ENCODE results near the gene PDF.
"Not testable (repeated sequence)": the region's sequence is repeated elsewhere in the genome, so short reads cannot be mapped to it uniquely, and the experiment has no call there.

The PDF gene

DNA sequence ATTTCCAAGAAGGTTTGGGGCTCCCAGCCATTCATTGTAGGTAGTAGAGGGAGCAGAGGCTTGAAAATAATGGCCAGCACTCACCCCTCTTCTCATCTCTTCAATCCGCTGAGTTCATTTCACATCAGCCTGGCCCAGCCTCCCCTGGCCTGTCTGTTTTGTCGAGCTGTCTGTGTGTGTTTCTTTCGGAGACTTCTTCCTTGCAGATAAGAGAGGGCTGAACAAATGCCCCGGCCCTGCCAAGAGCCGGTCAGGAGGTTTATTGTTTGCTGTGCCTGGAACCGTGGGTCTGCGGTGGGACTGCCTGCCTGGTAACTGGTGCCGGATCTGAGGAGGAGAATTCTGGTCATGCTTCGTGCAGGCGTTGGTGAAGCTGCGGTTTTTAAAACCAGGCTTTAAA is 15.9 kb downstream of the PDF start:
- DNase-seq, result no peak

DNA sequence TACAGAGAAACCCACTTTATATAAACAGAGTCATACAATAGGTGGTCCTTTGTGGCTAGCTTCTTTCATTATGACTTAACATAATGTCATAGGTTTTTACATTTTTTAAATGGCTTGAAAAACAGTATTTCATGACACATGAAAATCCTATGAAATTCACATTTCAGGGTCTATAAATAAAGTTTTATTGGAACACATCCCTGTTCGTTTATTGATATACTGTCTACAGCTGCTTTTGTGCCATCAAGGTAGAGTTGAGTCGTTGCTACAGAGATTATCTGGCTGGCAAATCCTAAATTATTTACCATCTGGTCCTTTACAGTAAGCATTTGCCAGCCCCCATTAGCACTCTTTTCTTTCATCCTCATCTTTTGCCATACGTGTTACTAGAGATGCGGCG is 16.9 kb downstream of the PDF start:
- DNase-seq, result no peak

DNA sequence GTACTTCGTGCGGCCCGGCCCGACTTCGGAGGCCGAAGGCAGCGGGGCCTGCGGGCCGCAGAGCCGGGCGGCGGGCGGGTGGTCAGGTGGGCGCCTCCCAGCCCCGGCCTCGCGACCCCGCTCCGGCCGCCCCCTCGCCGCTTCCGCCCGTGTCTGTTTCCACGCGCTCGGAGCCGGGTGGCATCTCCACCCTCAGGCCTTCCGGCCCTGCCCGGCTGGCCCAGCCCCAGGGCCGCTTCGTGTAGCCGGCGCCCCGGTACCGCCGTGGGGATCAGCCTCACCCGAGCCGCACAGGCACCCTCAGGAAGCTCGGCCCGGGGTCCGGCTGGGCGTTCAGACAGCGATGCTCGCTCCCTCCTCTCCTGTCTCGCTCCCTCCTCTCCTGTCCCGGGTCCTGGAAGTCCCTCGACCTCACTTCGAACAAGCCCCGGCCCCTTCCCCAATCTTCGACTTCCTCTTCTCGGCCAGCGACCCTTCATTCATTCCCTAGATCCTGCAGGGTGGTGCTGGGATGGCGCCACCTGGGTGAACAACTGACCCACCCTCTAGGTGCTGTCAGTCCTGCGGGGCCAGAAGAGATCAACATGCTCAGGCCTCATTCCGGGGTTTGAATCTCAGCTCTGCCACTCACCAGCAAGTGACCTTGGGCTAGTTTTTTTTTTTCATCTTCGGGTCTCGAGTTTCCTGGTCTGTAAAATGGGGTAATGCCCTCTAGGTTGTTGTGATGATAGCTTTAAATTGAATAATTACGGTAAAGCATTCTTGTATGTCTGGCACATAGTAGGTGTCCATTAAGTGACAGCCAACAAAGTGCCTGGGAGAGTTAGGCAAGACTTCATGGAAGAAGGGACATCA is 18.6 kb downstream of the PDF start:
- DNase-seq, result no peak

DNA sequence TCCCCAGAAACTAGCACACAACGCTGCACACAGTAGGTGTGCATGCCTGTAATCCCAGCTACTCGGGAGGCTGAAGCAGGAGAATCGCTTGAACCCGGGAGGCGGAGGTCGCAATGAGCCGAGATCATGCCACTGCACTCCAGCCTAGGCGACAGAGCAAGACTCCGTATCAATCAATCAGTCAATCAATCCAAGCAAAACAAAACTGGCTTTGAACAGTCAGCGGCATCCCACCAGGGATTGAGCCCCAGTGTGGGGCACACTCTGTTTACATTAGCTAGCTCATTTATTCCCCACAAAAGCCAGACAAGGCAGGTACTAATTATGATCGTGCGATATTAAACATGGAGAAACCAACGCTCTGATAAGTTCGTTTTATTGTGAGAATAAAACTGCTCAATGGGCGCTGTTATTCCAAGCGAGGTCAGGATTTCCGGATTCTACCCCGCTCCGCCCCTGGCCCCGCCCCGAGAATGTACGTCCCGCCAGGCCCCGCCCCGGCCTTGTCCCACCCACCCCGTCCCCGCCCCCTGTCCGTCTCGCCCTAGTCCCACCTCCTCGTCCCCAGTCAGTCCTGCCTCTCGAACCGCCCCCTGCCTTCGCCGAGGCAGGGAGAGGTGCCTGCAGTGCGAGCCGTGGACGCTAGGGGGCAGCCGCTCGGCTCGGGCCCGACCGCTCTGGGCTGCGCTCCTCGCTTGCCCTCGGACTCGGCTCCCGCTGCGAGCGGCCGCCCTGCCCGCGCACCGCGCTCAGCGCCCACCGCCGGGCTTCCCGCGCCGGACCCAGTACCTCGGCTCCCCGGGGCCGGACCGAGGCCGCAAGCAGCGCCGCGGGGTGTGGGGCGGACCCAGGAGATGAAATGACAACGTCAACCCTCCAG is 19.5 kb downstream of the PDF start, which contains the start of gene VPS4A:
Gene VPS4A (plus strand): TSS at position 698 of the 880 bp plus-strand sequence. CDS start 162 bp downstream, at position 860.
- DNase-seq, result peak; percentile 88

DNA sequence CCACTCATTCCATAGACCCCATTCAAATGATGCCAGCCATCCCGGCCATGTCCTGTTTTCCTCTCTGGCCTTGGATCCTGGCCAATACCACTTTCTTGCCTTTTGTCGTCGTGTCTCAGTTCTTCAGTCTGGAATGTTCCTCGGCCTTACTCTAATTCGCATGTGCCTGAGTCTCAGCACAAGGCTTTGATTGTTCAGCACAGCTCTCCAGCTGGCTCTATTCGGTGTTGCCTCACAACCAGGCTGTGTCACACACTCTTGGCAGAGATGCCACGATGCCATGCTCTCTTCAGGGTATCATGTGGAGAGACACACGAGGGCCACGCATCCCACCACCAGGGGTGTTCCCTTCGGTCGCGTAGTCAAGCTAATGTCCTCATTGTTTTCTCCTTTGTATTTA is 21.1 kb downstream of the PDF start:
- no peak for DNase-seq

DNA sequence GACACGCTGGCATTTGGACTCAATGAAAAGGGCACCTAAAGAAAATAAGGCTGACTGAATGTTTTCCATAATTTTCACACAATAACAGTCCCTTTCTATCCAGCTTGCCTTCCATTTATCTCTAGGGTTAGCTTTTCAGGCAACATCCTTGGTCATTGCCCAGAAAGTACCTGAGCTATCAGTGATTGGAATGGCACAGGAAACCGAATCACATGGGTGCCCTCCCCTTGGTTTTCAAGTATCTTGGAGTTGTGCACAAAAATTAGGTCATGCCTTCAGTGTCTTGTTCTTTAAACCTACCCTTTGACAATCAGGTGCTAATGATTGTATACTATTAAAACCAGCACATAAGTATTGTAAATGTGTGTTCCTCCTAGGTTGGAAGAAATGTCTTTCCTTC is 22.5 kb downstream of the PDF start:
- no peak for DNase-seq

DNA sequence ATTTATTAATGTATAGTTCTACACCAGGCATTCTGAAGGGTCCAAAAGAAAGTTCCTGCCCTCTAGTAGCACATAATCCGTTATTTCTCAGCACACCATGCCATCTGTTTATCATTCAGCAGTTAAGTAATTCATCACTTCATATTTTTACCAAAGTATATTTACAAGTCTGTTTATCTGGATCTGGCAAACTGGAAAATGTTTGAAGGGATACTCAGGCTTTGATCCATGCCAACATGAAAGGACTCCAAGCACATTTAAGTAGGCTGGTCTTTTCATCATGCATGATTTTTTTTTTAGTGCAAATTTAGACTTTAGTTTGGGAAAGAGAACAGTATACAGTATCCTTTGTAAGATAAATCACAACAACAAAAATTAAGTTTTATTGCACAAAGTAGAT is 23.3 kb downstream of the PDF start:
- DNase-seq, result no peak

DNA sequence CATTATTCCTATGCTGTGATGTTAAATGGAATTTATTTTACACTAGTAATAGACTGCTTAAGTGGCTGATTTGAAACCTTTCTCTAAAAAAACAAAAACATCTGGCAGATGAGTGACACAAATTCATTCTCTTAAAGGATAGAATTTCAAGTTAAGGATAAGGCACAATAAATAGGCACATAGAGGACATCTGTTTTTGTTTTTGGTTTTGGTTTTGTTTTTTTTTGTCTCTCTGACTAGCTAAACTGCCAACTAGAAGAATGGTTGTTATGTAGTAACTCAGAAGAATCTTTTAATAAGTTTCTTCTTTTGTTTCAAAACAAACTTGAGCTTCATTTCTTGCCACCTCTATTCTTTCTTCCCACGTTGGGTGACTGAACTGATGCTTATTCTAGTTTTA is 24.4 kb downstream of the PDF start:
- no peak for DNase-seq

DNA sequence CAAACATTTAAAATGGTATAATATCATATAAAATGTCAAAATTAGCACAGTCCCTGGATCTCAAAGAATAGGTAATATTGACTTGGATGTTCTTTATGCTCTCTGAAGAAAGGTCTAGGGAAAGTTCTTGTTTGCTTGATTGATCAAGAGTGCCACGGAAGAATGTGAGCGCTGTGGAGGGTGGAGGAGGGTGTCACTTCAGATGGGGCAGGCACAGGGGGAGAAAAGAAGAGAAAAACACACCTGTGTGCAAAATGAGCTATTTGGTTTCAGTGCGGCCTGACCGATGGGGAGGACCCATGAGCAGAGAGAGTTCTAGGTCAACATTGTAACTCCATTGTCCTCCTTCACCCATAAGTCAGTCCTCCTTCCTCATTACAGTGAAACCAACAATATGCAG is 28.1 kb downstream of the PDF start:
- DNase-seq, result no peak

DNA sequence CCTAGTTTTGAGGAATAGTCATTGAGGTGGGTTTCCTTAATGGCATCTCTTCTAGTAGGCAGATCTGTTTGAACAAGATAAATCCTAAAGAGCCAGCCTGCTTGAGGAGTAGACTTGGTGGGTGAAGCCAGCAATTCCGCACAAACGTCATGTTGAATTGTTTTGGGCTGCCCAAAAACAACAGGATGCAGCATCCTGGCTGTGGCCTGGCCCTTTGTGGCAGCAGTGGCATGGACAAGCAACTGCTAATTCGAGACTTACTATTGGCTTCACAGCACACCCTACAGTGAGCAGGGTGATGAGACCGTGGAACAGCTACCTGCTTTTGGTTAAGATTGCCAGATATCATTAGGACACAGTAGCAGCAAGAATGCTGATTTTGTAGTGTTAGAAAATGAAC is 28.5 kb downstream of the PDF start:
- DNase-seq, result no peak

DNA sequence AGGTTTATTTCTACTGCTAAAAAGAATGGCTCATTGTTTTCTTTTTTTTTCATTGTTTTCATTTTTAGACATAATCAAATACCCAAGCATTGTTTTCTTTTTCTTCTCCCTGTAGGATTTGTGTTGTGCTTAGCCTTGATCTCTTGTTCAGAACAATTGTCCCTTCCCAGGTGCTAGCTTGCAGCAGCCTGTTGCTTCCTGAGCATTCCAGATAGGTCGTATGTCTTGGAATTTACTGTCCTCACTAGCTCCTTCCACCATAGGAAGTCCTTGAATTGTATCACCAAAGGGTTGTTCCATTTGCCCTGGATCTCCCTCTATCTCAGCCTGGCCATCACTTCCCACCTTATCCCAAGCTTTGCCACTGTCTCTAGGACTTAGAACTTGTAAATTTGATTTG is 29.2 kb downstream of the PDF start:
- DNase-seq, result no peak

DNA sequence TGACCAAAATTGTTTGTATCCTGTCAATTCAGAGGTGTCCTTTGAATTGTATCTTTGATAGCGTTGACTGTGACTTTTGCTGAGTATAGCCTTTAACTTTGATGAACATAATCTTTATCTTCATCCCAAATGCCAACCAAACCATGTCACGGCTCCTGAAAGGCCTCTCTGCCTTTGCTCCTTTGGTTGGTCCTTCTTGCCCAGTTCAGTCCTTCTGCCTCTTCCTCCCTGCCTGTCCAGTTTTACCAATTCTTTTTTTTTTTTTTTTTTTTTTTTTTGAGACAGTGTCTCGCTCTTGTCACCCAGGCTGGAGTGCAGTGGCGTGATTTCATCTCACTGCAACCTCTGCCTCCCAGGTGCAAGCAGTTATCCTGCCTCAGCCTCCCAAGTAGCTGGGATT is 32.1 kb downstream of the PDF start:
- no peak for DNase-seq

DNA sequence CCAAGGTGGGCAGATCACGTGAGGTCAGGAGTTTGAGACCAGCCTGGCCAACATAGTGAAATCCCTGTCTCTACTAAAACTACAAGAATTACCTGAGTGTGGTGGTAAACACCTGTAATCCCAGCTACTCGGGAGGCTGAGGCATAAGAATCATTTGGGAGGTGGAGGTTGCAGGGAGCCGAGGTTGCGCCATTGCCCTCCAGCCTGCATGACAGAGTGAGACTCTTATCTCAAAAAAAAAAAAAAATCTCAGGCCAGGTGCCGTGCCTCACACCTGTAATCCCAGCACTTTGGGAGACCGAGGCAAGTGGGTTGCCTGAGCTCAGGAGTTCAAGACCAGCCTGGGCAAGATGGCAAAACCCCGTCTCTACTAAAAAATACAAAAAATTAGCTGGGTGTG is 33.6 kb downstream of the PDF start:
- not testable (repeated sequence) for DNase-seq

DNA sequence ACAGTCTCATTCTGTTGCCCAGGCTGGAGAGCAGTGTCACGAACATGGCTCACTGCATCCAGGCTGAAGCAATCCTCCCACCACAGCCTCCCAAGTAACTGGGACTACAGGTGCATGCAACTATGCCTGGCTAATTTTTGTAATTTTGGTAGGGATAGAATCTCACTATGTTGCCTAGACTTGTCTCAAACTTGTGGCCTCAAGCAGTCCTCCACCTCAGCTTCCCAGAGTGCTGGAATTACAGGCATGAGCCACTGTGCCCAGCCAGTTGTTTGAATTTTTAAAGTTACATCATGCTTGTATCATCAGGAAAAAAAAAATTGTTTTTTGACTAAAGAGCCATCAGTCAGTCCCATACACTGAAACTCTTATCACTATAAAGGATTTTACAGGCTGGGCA is 36.3 kb downstream of the PDF start:
- DNase-seq, result no peak

DNA sequence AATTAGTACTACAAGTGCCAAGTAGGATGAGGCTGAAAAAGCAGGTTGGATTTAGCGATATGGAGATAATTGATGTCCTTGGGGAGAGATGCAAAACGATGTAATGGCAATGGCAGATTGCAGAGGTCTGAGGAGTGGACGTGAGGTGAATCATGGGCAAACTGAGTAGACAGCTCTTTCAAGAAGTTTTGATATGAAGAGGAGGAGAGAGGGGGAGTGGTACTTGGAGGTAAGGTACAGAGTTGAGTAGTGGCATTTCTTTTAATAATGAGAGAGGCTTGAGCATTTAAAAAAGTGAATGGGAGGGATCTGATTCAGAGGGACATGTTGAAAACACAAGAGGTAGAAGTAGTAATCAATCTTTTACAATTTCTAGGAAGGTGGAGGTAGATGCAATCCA is 37.0 kb downstream of the PDF start:
- no peak for DNase-seq

DNA sequence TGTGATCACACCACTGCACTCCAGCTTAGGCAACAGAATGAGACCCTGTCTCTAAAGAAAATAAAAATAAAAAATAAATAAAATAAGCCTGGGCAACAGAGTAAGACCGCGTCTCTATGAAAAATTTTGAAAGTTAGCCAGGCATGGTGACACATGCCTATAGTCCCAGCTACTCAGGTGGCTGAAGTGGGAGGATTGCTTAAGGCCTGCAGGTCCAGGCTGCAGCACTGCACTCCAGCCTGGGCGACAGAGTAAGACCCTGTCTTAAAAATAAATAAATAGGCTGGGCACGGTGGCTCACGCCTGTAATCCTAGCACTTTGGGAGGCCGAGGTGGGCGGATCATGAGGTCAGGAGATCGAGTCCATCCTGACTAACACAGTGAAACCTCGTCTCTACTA is 38.7 kb downstream of the PDF start:
- DNase-seq, result not testable (repeated sequence)

DNA sequence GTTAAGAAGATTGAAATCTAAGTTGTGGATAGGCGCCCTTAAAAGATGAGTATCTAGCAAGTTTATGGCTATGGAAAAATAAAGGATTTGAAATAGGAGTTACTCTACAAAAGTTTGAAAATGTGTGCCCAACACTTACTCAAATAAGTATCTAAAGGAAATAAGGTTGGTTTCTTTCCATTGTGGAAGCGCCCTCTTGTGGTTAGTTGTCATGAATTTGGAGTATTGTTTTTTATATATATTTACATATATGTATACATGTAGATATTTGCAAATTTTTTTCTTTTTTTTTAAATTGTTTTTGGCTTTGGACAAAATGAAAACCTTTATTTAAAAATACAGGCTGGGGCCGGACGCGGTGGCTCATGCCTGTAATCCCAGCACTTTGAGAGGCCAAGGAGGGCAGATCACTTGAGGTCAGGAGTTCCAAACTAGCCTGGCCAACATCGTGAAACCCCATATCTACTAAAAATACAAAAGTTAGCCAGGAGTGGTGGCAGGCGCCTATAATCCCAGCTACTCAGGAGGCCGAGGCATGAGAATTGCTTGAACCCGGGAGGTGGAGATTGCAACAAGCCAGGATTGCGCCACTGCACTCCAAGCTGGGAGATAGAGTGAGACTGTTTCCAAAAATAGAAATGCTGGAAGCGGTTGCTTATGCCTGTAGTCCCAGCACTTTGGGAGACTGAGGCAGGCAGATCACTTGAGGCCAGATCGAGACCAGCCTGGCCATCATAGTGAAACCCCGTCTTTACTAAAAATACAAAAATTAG is 43.3 kb downstream of the PDF start:
- DNase-seq, result peak; percentile 15

DNA sequence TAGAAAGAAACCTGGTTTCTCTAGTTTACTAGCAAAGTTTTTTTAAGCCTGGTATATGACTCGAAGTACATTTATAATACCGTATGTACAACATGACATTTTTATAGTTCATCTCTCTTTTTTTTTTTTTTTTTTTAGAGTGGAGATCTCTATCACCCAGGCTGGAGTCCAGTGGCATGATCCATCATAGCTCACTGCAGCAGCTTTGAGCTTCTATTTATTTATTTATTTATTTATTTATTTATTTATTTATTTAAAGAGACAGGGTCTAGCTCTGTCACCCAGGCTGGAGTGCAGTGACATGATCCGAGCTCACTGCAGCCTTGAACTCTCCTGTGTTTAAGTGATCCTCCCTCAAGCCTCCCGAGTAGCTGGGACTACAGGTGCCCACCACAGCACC is 45.1 kb downstream of the PDF start:
- no peak for DNase-seq

DNA sequence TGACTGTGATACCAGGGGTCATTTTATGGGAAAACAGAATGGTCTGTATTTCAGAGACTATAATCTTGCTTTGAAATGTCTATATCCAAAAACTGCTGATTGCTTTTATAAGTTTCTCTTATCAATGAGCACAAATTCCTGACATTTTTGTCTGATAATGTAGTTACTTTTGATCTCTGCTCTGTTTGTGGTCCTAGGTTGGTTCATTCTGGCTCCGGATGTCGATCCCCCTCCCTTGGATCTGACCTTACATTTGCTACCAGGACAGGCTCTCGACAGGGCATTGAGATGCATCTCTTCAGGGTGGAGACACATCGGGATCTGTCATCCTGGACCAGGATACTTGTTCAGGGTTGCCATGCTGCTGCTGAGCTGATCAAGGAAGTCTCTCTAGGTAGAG is 46.5 kb downstream of the PDF start:
- DNase-seq, result no peak

DNA sequence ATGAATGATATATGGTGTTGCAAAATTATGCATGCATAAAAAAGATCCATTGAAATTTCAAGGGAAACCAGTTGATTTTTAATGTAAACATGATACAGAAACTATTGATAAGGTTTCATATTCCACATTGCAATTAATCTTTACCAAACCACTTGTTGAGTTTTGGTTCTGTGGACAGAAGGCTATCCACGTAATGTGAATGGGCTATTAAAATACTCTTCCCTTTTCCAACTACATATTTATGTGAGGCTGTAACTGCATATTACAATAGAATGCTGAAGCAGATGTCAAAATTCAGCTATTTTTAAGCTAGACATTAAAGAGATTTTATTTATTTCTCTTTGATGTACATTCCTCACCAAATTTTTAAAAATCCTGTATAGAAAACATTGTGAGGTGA is 53.0 kb downstream of the PDF start:
- no peak for DNase-seq

Data from DMS153 (cell line).